Vagina (tissue), 2 donors: ENCODE data around the gene GEN1.

Experiments
- CTCF ChIP-seq, 3 experiments: fragments of 450-650 bp in 2 of 3; fragments of 200-600 bp in 1 of 3; sonication (generic) in 1 of 3; IDR thresholded peaks; one replicate each; pipeline ENCODE4 v1.5.1; 2017 to 2019; ENCODE audit warnings: antibody characterized with exemption in 3 of 3, mild to moderate bottlenecking in 2 of 3, moderate library complexity in 2 of 3
- POLR2A ChIP-seq, 2 donors: fragments of 450-650 bp; IDR thresholded peaks; one replicate each; pipeline ENCODE4 v1.6.1; 2017; ENCODE audit warnings: antibody characterized with exemption in 2 of 2, mild to moderate bottlenecking in 2 of 2, moderate library complexity in 2 of 2
- POLR2AphosphoS5 ChIP-seq, 2 donors: sonication (generic); formaldehyde crosslinking; IDR thresholded peaks; one replicate each; pipeline ENCODE4 v1.9.0; 2017; ENCODE audit warnings: antibody characterized with exemption in 2 of 2, mild to moderate bottlenecking in 2 of 2, low read depth in 1 of 2; ENCODE audit not compliant: insufficient read depth in 1 of 2

DNA sequence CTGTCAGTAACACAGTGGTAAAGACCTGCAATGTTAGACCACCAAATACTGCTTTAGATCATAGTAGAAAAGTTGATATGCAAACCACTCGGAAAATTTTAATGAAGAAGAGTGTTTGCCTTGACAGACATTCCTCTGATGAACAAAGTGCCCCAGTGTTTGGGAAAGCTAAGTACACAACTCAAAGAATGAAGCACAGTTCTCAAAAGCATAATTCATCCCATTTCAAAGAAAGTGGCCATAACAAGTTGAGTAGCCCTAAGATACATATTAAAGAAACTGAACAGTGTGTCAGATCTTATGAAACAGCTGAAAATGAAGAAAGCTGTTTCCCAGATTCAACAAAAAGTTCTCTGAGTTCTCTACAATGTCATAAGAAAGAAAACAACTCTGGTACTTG, 27.5 kb downstream of the GEN1 start:
- TF ChIP-seq POLR2A (IDR thresholded peaks at IDR 0.05) (no peak), CTCF (IDR thresholded peaks at IDR 0.05) (no peak), POLR2AphosphoS5 (IDR thresholded peaks at IDR 0.05; ENCODE audit: insufficient read depth in 1 of 2, low read depth in 1 of 2) (no peak)
